Measurements from ENCODE around the gene KASH5.

Gene KASH5

DNA sequence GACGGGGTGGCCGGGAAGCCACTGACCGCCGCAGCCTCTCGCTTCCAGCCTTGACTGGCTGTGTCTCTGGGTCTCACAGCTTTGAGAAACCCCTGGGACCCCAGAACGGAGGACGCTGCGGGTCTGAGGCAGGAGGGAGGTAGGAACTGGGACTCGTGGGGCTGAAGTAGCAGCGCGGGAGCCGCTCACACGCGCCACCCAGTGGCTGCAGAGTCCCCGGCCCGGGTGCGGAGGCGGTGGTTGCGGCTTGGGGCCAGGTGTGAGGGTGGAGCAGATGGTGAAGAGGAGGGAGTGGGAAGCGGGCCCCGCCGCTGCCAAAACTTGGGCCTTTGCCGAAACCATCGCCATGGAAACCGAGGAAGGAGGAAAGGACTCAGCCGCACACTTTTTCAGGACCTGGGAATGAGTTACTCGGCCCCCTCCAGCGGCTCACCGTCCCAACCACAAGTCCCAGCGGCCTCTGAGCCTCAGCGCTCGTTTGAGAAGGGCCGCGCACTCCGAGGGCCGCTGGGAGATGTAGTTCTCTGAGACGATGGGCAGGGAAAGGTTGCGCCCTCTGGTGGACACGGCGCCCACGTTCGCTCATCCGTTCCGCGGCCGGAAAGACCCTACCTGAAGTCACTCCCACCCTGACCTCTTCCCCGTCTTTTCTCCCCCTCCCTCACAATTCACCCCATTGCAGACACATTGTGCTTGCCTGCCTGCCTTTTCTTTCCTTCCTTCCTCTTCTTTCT is 55.5 kb downstream of the KASH5 start (continued):
- TF ChIP-seq HOXA7 (CRISPR knock-in tag; IDR thresholded peaks at IDR 0.05; ENCODE audit: borderline replicate concordance) (no peak), ZNF391 (tag by site-specific recombination; IDR thresholded peaks at IDR 0.05; ENCODE audit: borderline replicate concordance, low read depth) (peak; percentile 60; the same call in 1 of the 2 replicates), ZNF394 (tag by site-specific recombination; IDR thresholded peaks at IDR 0.05; ENCODE audit: borderline replicate concordance) (peak; percentile 76), YY1 (tag by site-specific recombination; IDR thresholded peaks at IDR 0.05) (no peak), FEZF1 (tag by site-specific recombination; IDR thresholded peaks at IDR 0.05) (no peak), PRDM10 (tag by site-specific recombination; IDR thresholded peaks at IDR 0.05) (peak; percentile 85), ZNF426 (tag by site-specific recombination; IDR thresholded peaks at IDR 0.05) (no peak), ZNF701 (tag by site-specific recombination; IDR thresholded peaks at IDR 0.05) (no peak), ZNF654 (tag by site-specific recombination; IDR thresholded peaks at IDR 0.05; ENCODE audit: low read depth) (peak; percentile 38), YY2 (tag by site-specific recombination; IDR thresholded peaks at IDR 0.05) (no peak; the same call in 1 of the 2 replicates), ZNF19 (tag by site-specific recombination; IDR thresholded peaks at IDR 0.05; ENCODE audit: low read depth) (no peak), KLF17 (tag by site-specific recombination; IDR thresholded peaks at IDR 0.05) (peak; percentile 60; the same call in 1 of the 2 replicates), SCRT2 (tag by site-specific recombination; IDR thresholded peaks at IDR 0.05) (0 out of 2 replicates have a peak, but pooled peaks have one; percentile 25), ZNF266 (tag by site-specific recombination; IDR thresholded peaks at IDR 0.05; ENCODE audit: low read depth) (no peak), ZNF157 (tag by site-specific recombination; IDR thresholded peaks at IDR 0.05) (no peak), ZNF132 (tag by site-specific recombination; IDR thresholded peaks at IDR 0.05; ENCODE audit: borderline replicate concordance) (no peak), OVOL3 (tag by site-specific recombination; IDR thresholded peaks at IDR 0.05) (no peak), ZNF248 (tag by site-specific recombination; IDR thresholded peaks at IDR 0.05) (no peak), ZNF621 (tag by site-specific recombination; IDR thresholded peaks at IDR 0.05) (no peak), ZNF521 (tag by site-specific recombination; IDR thresholded peaks at IDR 0.05) (no peak), ZNF112 (tag by site-specific recombination; IDR thresholded peaks at IDR 0.05) (no peak)
- TF ChIP-seq, protein P1, sequence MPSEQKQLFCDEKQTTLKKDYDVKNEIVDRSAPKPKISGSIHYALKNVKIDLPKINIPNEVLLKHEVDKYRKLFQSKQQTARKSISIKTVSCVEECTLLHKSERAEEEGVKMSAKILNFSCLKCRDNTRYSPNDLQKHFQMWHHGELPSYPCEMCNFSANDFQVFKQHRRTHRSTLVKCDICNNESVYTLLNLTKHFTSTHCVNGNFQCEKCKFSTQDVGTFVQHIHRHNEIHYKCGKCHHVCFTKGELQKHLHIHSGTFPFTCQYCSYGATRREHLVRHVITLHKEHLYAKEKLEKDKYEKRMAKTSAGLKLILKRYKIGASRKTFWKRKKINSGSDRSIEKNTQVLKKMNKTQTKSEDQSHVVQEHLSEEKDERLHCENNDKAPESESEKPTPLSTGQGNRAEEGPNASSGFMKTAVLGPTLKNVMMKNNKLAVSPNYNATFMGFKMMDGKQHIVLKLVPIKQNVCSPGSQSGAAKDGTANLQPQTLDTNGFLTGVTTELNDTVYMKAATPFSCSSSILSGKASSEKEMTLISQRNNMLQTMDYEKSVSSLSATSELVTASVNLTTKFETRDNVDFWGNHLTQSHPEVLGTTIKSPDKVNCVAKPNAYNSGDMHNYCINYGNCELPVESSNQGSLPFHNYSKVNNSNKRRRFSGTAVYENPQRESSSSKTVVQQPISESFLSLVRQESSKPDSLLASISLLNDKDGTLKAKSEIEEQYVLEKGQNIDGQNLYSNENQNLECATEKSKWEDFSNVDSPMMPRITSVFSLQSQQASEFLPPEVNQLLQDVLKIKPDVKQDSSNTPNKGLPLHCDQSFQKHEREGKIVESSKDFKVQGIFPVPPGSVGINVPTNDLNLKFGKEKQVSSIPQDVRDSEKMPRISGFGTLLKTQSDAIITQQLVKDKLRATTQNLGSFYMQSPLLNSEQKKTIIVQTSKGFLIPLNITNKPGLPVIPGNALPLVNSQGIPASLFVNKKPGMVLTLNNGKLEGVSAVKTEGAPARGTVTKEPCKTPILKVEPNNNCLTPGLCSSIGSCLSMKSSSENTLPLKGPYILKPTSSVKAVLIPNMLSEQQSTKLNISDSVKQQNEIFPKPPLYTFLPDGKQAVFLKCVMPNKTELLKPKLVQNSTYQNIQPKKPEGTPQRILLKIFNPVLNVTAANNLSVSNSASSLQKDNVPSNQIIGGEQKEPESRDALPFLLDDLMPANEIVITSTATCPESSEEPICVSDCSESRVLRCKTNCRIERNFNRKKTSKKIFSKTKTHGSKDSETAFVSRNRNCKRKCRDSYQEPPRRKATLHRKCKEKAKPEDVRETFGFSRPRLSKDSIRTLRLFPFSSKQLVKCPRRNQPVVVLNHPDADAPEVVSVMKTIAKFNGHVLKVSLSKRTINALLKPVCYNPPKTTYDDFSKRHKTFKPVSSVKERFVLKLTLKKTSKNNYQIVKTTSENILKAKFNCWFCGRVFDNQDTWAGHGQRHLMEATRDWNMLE (tag by site-specific recombination; conservative IDR thresholded peaks at IDR 0.05; ENCODE audit: low read depth) = peak; percentile 50; the same call in 1 of the 2 replicates
- TF ChIP-seq, protein P2, sequence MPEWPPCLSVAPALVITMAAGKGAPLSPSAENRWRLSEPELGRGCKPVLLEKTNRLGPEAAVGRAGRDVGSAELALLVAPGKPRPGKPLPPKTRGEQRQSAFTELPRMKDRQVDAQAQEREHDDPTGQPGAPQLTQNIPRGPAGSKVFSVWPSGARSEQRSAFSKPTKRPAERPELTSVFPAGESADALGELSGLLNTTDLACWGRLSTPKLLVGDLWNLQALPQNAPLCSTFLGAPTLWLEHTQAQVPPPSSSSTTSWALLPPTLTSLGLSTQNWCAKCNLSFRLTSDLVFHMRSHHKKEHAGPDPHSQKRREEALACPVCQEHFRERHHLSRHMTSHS (tag by site-specific recombination; IDR thresholded peaks at IDR 0.05) = no peak
- TF ChIP-seq, protein P3, sequence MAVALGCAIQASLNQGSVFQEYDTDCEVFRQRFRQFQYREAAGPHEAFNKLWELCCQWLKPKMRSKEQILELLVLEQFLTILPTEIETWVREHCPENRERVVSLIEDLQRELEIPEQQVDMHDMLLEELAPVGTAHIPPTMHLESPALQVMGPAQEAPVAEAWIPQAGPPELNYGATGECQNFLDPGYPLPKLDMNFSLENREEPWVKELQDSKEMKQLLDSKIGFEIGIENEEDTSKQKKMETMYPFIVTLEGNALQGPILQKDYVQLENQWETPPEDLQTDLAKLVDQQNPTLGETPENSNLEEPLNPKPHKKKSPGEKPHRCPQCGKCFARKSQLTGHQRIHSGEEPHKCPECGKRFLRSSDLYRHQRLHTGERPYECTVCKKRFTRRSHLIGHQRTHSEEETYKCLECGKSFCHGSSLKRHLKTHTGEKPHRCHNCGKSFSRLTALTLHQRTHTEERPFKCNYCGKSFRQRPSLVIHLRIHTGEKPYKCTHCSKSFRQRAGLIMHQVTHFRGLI (tag by site-specific recombination; IDR thresholded peaks at IDR 0.05) = peak; percentile 21; the same call in 1 of the 2 replicates
- TF ChIP-seq, protein P4, sequence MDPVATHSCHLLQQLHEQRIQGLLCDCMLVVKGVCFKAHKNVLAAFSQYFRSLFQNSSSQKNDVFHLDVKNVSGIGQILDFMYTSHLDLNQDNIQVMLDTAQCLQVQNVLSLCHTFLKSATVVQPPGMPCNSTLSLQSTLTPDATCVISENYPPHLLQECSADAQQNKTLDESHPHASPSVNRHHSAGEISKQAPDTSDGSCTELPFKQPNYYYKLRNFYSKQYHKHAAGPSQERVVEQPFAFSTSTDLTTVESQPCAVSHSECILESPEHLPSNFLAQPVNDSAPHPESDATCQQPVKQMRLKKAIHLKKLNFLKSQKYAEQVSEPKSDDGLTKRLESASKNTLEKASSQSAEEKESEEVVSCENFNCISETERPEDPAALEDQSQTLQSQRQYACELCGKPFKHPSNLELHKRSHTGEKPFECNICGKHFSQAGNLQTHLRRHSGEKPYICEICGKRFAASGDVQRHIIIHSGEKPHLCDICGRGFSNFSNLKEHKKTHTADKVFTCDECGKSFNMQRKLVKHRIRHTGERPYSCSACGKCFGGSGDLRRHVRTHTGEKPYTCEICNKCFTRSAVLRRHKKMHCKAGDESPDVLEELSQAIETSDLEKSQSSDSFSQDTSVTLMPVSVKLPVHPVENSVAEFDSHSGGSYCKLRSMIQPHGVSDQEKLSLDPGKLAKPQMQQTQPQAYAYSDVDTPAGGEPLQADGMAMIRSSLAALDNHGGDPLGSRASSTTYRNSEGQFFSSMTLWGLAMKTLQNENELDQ (tag by site-specific recombination; IDR thresholded peaks at IDR 0.05; ENCODE audit: low read depth) = no peak

Data from HEK293 (cell line).